Panc1 (cell line): ENCODE results near the gene FCHSD2. TPM values are rescaled to one million over a fixed set of nuclear protein-coding genes. Genes with fewer than 3 reads are reported as not detected.

Experiments
- ATAC-seq: fragments of 200-7000 bp; cut with Tn5 transposase; 2 replicates; pipeline ENCODE4 v1.9.1; 2020; ENCODE audit warnings: mild to moderate bottlenecking, moderate library complexity
- BruUV-seq: library from RNA; stranded (reverse); fragments of 400-500 nt; replicated peaks from 2 replicates; lab custom pipeline; 2021; lab: Mats Ljungman, UMichigan
- CTCF ChIA-PET: fragments of 300-600 bp; sonication (Branson Sonifier 250); formaldehyde crosslinking; loops from one replicate; lab custom pipeline; 2022; ENCODE audit warnings: antibody characterized with exemption; lab: Charles Lee
- POLR2A ChIA-PET: fragments of 300-600 bp; sonication (Branson Sonifier 250); formaldehyde crosslinking; loops from one replicate; lab custom pipeline; 2022; ENCODE audit warnings: antibody characterized with exemption; lab: Charles Lee
- DNase-seq: peaks from one replicate; pipeline ENCODE4 v3.0.0-alpha.2; 2010; ENCODE audit warnings: low read depth, low spot score
- H3K27ac ChIP-seq: 2 replicates; pipeline ENCODE4 v1.5.1; 2011; ENCODE audit warnings: mild to moderate bottlenecking, low read length, inconsistent platforms
- H3K27me3 ChIP-seq: fragments of 200-500 bp; sonication (Bioruptor generic); 2 replicates; pipeline ENCODE4 v1.6.0; 2014; ENCODE audit warnings: low read length, inconsistent platforms; ENCODE audit not compliant: control insufficient read depth, insufficient read depth
- H3K36me3 ChIP-seq: fragments of 200-500 bp; sonication (Bioruptor generic); 2 replicates; pipeline ENCODE4 v1.5.1; 2014; ENCODE audit warnings: inconsistent platforms, mild to moderate bottlenecking, low read length, moderate library complexity; ENCODE audit not compliant: control insufficient read depth, insufficient read depth
- H3K4me1 ChIP-seq: 2 replicates; pipeline ENCODE4 v1.5.1; 2011; ENCODE audit warnings: inconsistent platforms, mild to moderate bottlenecking, low read length, moderate library complexity; ENCODE audit not compliant: control insufficient read depth, insufficient read depth
- H3K4me3 ChIP-seq, 2 experiments: 2 replicates each; pipeline ENCODE4 v1.5.1; 2011 to 2012; ENCODE audit warnings: low read depth in 2 of 2, low read length in 2 of 2, mild to moderate bottlenecking in 2 of 2, inconsistent platforms in 1 of 2, moderate library complexity in 1 of 2
- H3K9me3 ChIP-seq: fragments of 200-500 bp; sonication (Bioruptor generic); 2 replicates; pipeline ENCODE4 v1.5.1; 2014; ENCODE audit warnings: low read depth, mild to moderate bottlenecking, inconsistent platforms, low read length, moderate library complexity; ENCODE audit not compliant: control insufficient read depth, insufficient read depth
- CTCF ChIP-seq: fragments of 450-650 bp; IDR thresholded peaks from 2 replicates; pipeline ENCODE4 v1.5.1; 2017; ENCODE audit warnings: mild to moderate bottlenecking
- POLR2AphosphoS5 ChIP-seq: IDR thresholded peaks from 2 replicates; pipeline ENCODE4 v1.6.1; 2012; ENCODE audit warnings: mild to moderate bottlenecking, low read depth, low read length, moderate library complexity
- REST ChIP-seq, 2 experiments: IDR thresholded peaks; 2 replicates each; pipeline ENCODE4 v1.6.1; 2011 to 2012; ENCODE audit warnings: low read depth in 2 of 2, control low read depth in 1 of 2, low read length in 1 of 2, mild to moderate bottlenecking in 1 of 2, moderate library complexity in 1 of 2; ENCODE audit not compliant: insufficient read depth in 1 of 2
- SIN3A ChIP-seq: IDR thresholded peaks from 2 replicates; pipeline ENCODE4 v1.6.1; 2012; ENCODE audit warnings: low read depth, mild to moderate bottlenecking, low read length, moderate library complexity, borderline replicate concordance; ENCODE audit not compliant: insufficient read depth
- TCF7L2 ChIP-seq: IDR thresholded peaks from 2 replicates; pipeline ENCODE4 v1.6.1; 2011; ENCODE audit warnings: mild to moderate bottlenecking, low read depth, low read length, inconsistent platforms
- in situ Hi-C: cut with HindIII; loops from 2 replicates; pipeline ENCODE4 v1.10.0; 2016; ENCODE audit warnings: low sequenced_read_pairs, low pct_unique_long_range_greater_than_20kb
- intact Hi-C: fragments of 100-400 bp; cut with micrococcal nuclease; formaldehyde crosslinking; loops from one replicate; pipeline ENCODE4 v1.10.0; 2022; ENCODE audit not compliant: unreplicated experiment
- total RNA-seq: library from RNA; stranded (reverse); gene quantifications from one replicate; pipeline ENCODE4 v1.2.1, GENCODE V29; 2021; ENCODE audit not compliant: unreplicated experiment

Gene FCHSD2
- total RNA-seq, 1 experiment from 2014 or later, result 31.8 TPM

GRCh38 chr11:73176874-73177155 lies 34.7 kb upstream of the FCHSD2 start:
- TF ChIP-seq POLR2AphosphoS5 (no peak), TCF7L2 (no peak), CTCF (no peak), SIN3A (no peak), REST (IDR thresholded peaks at IDR 0.05; ENCODE audit: insufficient read depth in 1 of 2, low read depth in 2 of 2, low read length in 1 of 2) (no peak)
- Histone ChIP-seq H3K36me3 (no peaks in the 10 kb centered on the region), H3K4me3 (no peak overlapping the region), H3K27ac (no peak overlapping the region), H3K27me3 (0 out of 2 replicates have a peak, but pooled peaks cover 3% of the 10 kb centered on the region), H3K4me1 (no peaks in the 10 kb centered on the region), H3K9me3 (no peaks in the 10 kb centered on the region)
- in situ Hi-C loops, result no loop called here
- intact Hi-C loops, result loop anchor here (2.0 to 5.0 kb wide), 2 partner anchors 252 to 450 kb away; no protein-coding TSS in a partner anchor
- POLR2A ChIA-PET, result no interaction called here
- DNase-seq (no peak), ATAC-seq (no peak)
- no TSS peak for BruUV-seq
- CTCF ChIA-PET, result interaction anchor here (0.7 to 1.2 kb wide), 2 partner anchors 252 to 346 kb away, joined by 4 to 15 read pairs; no protein-coding TSS in a partner anchor

- no peaks in the 10 kb centered on the region for H3K36me3 ChIP-seq
- ChIA-PET POLR2A (no interaction called here), CTCF (interaction anchor here (0.7 kb wide), 2 partner anchors 92 to 251 kb away, joined by 4 read pairs; no protein-coding TSS in a partner anchor)
- intact Hi-C loops (loop anchor here (2.0 to 5.0 kb wide), 2 partner anchors 252 to 449 kb away; no protein-coding TSS in a partner anchor), in situ Hi-C loops (no loop called here)
- DNase-seq (no peak), ATAC-seq (no peak)
- H3K9me3 ChIP-seq, result no peaks in the 10 kb centered on the region
- TF ChIP-seq REST (IDR thresholded peaks at IDR 0.05; ENCODE audit: insufficient read depth in 1 of 2, low read depth in 2 of 2, low read length in 1 of 2), result no peak
- no peak for TF ChIP-seq CTCF
- TF ChIP-seq TCF7L2, result no peak
- no peak for TF ChIP-seq SIN3A
- TF ChIP-seq POLR2AphosphoS5, result no peak
- H3K27ac ChIP-seq, result no peak overlapping the region
- no peak overlapping the region for H3K4me3 ChIP-seq
- no peaks in the 10 kb centered on the region for H3K4me1 ChIP-seq
- H3K27me3 ChIP-seq, result no peaks in the 10 kb centered on the region
- BruUV-seq, result no TSS peak
Measured at GRCh38 chr11:73176145-73176873, 34.2 kb upstream of the FCHSD2 start.
